ENCODE results near the gene PCNX3. TPM values are rescaled to one million over a fixed set of nuclear protein-coding genes. Genes with fewer than 3 reads are reported as not detected.

PCNX3 gene
- total and polyA plus RNA-seq, 10 of the 15 experiments (the other 5 are each of a cell fraction or from before 2014, with no cell fraction given) = 0.03 to 46.6 (median 8.4) TPM

GRCh38 chr11:65651589-65652510, 36.3 kb downstream of the PCNX3 start:
- Histone ChIP-seq H3K4me1 (ENCODE audit: control insufficient read depth, insufficient read depth, low read length) (peaks cover 16% of the 10 kb centered on the region), H3K27me3 (replicated peaks in 1 of 2; ENCODE audit: control insufficient read depth in 2 of 2, insufficient read depth in 2 of 2, low read length in 1 of 2) (no peaks in the 10 kb centered on the region), H3K36me3 (ENCODE audit: control insufficient read depth in 2 of 2, insufficient read depth in 2 of 2, low read length in 1 of 2) (peaks cover 31 to 34% of the 10 kb centered on the region in 2 experiments), H3K9ac (ENCODE audit: control insufficient read depth, insufficient read depth, low read length) (peak overlapping the region; percentile 3; the same call in 1 of the 2 replicates), H3K4me2 (ENCODE audit: control insufficient read depth, insufficient read depth) (peak overlapping the region; percentile 96), H3K27ac (ENCODE audit: control insufficient read depth, insufficient read depth) (peak overlapping the region; percentile 90), H3K79me2 (ENCODE audit: control insufficient read depth, insufficient read depth, low read length) (no peaks in the 10 kb centered on the region; the same call in none of the 2 replicates), H4K20me1 (ENCODE audit: control insufficient read depth, insufficient read depth) (no peaks in the 10 kb centered on the region), H3K4me3 (peak overlapping the region; percentile 26; the same call in 1 of the 2 replicates), H2AFZ (ENCODE audit: control insufficient read depth, low read depth, low read length) (peak overlapping the region; percentile 12; the same call in 1 of the 2 replicates), H3K9me3 (replicated peaks; ENCODE audit: control insufficient read depth, insufficient read depth, low read length) (no peaks in the 10 kb centered on the region)
- ChIA-PET RAD21 (ENCODE audit: unreplicated experiment) (interaction anchor here (0.8 to 3.0 kb wide), 9 partner anchors 9 to 75 kb away, joined by 3 to 23 read pairs (median 5); partner anchors contain the start of genes PCNX3, RELA and SIPA1), CTCF (interaction anchor here (1.2 to 3.5 kb wide), 7 partner anchors 9 to 208 kb away, joined by 3 to 18 read pairs (median 9); partner anchors contain the start of gene RELA), POLR2A (interaction anchor here (0.7 to 7.9 kb wide), 6 partner anchors 9 to 239 kb away, joined by 3 to 100 read pairs (median 4); partner anchors contain the start of genes CCDC85B, PCNX3, RELA and SIPA1), SMC1A (ENCODE audit: uncharacterized antibody, unreplicated experiment) (interaction anchor here (1.5 to 4.0 kb wide), 5 partner anchors 11 to 25 kb away, joined by 4 to 33 read pairs (median 14); partner anchors contain the start of genes RELA and SIPA1)
- no peak for ATAC-seq
- no peak for FAIRE-seq
- intact Hi-C loops (cut with micrococcal nuclease; ENCODE audit: unreplicated experiment) = loop anchor here (2.0 kb wide), 1 partner anchor 13 kb away; the partner anchor contains the start of gene SIPA1
- TF ChIP-seq SRF (IDR thresholded peaks at IDR 0.05; ENCODE audit: low read depth in 2 of 2, low read length in 2 of 2) = no peak
- TF ChIP-seq USF2 (IDR thresholded peaks at IDR 0.05; ENCODE audit: borderline replicate concordance, low read depth, low read length) = no peak
- TF ChIP-seq MTA3 (IDR thresholded peaks at IDR 0.05; ENCODE audit: borderline replicate concordance, low read length) = 0 out of 2 replicates have a peak, but pooled peaks have one; percentile 34
- 0 out of 2 replicates have a peak, but pooled peaks have one; percentile 34 for TF ChIP-seq SMARCA5 (IDR thresholded peaks at IDR 0.05)
- TF ChIP-seq HDAC6 (IDR thresholded peaks at IDR 0.05; ENCODE audit: unreplicated experiment) = no peak
- TF ChIP-seq, protein P1, sequence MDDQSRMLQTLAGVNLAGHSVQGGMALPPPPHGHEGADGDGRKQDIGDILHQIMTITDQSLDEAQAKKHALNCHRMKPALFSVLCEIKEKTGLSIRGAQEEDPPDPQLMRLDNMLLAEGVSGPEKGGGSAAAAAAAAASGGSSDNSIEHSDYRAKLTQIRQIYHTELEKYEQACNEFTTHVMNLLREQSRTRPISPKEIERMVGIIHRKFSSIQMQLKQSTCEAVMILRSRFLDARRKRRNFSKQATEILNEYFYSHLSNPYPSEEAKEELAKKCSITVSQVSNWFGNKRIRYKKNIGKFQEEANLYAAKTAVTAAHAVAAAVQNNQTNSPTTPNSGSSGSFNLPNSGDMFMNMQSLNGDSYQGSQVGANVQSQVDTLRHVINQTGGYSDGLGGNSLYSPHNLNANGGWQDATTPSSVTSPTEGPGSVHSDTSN (IDR thresholded peaks at IDR 0.05; ENCODE audit: insufficient replicate concordance, low read depth, low read length) = peak; percentile 9
- 0 out of 2 replicates have a peak, but pooled peaks have one; percentile 14 for TF ChIP-seq RB1 (IDR thresholded peaks at IDR 0.05; ENCODE audit: borderline replicate concordance)
- peak; percentile 33; the same call in 1 of the 2 replicates for TF ChIP-seq POLR2AphosphoS5 (IDR thresholded peaks at IDR 0.05; ENCODE audit: low read length)
- peak; percentile 92 for TF ChIP-seq HDGF (IDR thresholded peaks at IDR 0.05)
- TF ChIP-seq, protein P2, sequence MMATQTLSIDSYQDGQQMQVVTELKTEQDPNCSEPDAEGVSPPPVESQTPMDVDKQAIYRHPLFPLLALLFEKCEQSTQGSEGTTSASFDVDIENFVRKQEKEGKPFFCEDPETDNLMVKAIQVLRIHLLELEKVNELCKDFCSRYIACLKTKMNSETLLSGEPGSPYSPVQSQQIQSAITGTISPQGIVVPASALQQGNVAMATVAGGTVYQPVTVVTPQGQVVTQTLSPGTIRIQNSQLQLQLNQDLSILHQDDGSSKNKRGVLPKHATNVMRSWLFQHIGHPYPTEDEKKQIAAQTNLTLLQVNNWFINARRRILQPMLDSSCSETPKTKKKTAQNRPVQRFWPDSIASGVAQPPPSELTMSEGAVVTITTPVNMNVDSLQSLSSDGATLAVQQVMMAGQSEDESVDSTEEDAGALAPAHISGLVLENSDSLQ (IDR thresholded peaks at IDR 0.05) = 0 out of 2 replicates have a peak, but pooled peaks have one; percentile 5
- TF ChIP-seq NBN (IDR thresholded peaks at IDR 0.05) = 0 out of 2 replicates have a peak, but pooled peaks have one; percentile 17
- in situ Hi-C loops (cut with MboI) = no loop called here
- WGBS (ENCODE audit: insufficient coverage, insufficient replicate concordance, low lambda C conversion rate, missing lambda C conversion rate) = 30% methylated on average over 27 of the region's 28 CpGs
- DNase-seq (ENCODE audit: low read depth, low spot score) = no peak
- no TSS peak for BruUV-seq (replicated peaks)
